HUES48 (cell line): ENCODE measurements around the gene TAGLN2.

Experiments used
- H3K27ac ChIP-seq: one replicate; pipeline ENCODE4 v1.7.0; 2013; ENCODE audit warnings: low read depth, low read length, inconsistent platforms
- H3K27me3 ChIP-seq: 2 replicates; pipeline ENCODE4 v1.6.1; 2013; ENCODE audit warnings: mild to moderate bottlenecking, low read length; ENCODE audit not compliant: control insufficient read depth, insufficient read depth
- H3K36me3 ChIP-seq: 2 replicates; pipeline ENCODE4 v1.6.1; 2013; ENCODE audit warnings: low read length; ENCODE audit not compliant: control insufficient read depth, insufficient read depth
- H3K4me1 ChIP-seq: 2 replicates; pipeline ENCODE4 v1.6.1; 2013; ENCODE audit warnings: mild to moderate bottlenecking, low read length; ENCODE audit not compliant: control insufficient read depth, insufficient read depth
- H3K4me3 ChIP-seq: 2 replicates; pipeline ENCODE4 v1.5.1; 2013; ENCODE audit warnings: mild to moderate bottlenecking, low read depth, low read length
- H3K9ac ChIP-seq: 2 replicates; pipeline ENCODE4 v1.6.1; 2013; ENCODE audit warnings: mild to moderate bottlenecking, low read depth, low read length, moderate library complexity
- H3K9me3 ChIP-seq: 2 replicates; pipeline ENCODE4 v1.6.1; 2013; ENCODE audit warnings: low read length; ENCODE audit not compliant: control insufficient read depth, insufficient read depth

TAGLN2 gene

GRCh38 chr1:159895836-159896545 is 29.3 kb downstream of the TAGLN2 start:
- Histone ChIP-seq H3K9me3 (no peaks in the 10 kb centered on the region), H3K4me3 (no peak overlapping the region), H3K27ac (no peak overlapping the region), H3K36me3 (no peaks in the 10 kb centered on the region), H3K9ac (no peak overlapping the region), H3K4me1 (peaks cover 12% of the 10 kb centered on the region), H3K27me3 (peaks cover 10% of the 10 kb centered on the region)

GRCh38 chr1:159895286-159895685 is 30.0 kb downstream of the TAGLN2 start:
- no peaks in the 10 kb centered on the region for H3K9me3 ChIP-seq
- H3K9ac ChIP-seq: no peak overlapping the region
- no peak overlapping the region for H3K27ac ChIP-seq
- H3K27me3 ChIP-seq: peaks cover 3% of the 10 kb centered on the region
- peaks cover 5% of the 10 kb centered on the region for H3K4me1 ChIP-seq
- no peaks in the 10 kb centered on the region for H3K36me3 ChIP-seq
- H3K4me3 ChIP-seq: no peak overlapping the region

DNA sequence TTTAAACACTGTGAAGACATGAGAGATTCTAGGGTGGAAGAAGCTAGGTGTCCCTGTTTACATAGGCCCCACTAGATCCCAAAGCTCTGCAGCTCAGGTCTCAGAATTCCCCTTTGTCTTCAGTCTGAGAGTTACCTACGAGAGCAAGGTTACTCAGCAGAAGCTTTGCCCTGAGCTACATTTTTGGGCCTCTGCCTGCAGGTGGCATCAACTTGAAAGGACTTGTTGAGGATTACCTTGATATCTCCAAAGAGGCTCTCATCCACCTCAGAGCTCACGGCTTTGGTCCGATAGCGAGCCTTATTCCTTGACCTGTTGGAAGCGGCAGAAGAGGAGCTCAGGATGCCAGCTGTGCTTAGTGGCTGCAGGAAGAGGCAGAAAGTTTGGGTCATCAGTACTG is 32.4 kb downstream of the TAGLN2 start:
- no peaks in the 10 kb centered on the region for H3K27me3 ChIP-seq
- no peak overlapping the region for H3K9ac ChIP-seq
- no peak overlapping the region for H3K27ac ChIP-seq
- H3K9me3 ChIP-seq: no peaks in the 10 kb centered on the region
- H3K36me3 ChIP-seq: no peaks in the 10 kb centered on the region
- 0 out of 2 replicates have a peak, but pooled peaks cover 8% of the 10 kb centered on the region for H3K4me1 ChIP-seq
- no peak overlapping the region for H3K4me3 ChIP-seq

- H3K36me3 ChIP-seq: no peaks in the 10 kb centered on the region
- H3K9ac ChIP-seq: no peak overlapping the region
These were observed 33.8 kb downstream of the TAGLN2 start for GRCh38 chr1:159891275-159892157.

GRCh38 chr1:159890390-159890789 is 34.9 kb downstream of the TAGLN2 start:
- 0 out of 2 replicates have a peak, but pooled peaks cover 8% of the 10 kb centered on the region for H3K4me1 ChIP-seq
- no peak overlapping the region for H3K9ac ChIP-seq
- H3K4me3 ChIP-seq: no peak overlapping the region
- no peaks in the 10 kb centered on the region for H3K9me3 ChIP-seq
- H3K27me3 ChIP-seq: no peaks in the 10 kb centered on the region
- H3K36me3 ChIP-seq: no peaks in the 10 kb centered on the region
- no peak overlapping the region for H3K27ac ChIP-seq

More at GRCh38 chr1:159891275-159892157, 33.8 kb downstream of the TAGLN2 start:
- H3K27me3 ChIP-seq: no peaks in the 10 kb centered on the region
- 0 out of 2 replicates have a peak, but pooled peaks cover 8% of the 10 kb centered on the region for H3K4me1 ChIP-seq
- H3K27ac ChIP-seq: no peak overlapping the region
- H3K9me3 ChIP-seq: no peaks in the 10 kb centered on the region
- no peak overlapping the region for H3K4me3 ChIP-seq

GRCh38 chr1:159889821-159890252 is 35.5 kb downstream of the TAGLN2 start:
- Histone ChIP-seq H3K9ac (no peak overlapping the region), H3K4me1 (0 out of 2 replicates have a peak, but pooled peaks cover 8% of the 10 kb centered on the region), H3K9me3 (no peaks in the 10 kb centered on the region), H3K4me3 (no peak overlapping the region), H3K27ac (peak overlapping the region; percentile 63), H3K36me3 (no peaks in the 10 kb centered on the region), H3K27me3 (no peaks in the 10 kb centered on the region)

DNA sequence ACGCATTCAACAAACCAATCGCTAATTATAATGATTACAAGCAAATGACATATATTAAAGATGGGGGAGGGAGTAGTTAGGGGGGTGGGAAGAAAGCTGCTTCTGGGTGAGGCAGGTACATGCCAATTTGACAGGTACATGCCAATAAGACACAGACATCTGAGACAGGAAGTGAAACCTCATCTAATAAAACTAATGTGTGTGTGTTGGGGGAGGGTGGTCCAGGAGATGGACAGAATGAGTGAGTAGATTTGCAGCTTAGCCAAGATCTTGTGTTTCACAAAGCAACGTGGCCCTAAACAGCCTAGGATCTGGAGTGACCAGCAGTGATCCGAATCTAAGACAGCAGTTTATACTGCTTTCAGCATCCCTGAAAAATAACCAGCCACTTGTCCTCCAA is 36.1 kb downstream of the TAGLN2 start:
- Histone ChIP-seq H3K4me3 (no peak overlapping the region), H3K27me3 (no peaks in the 10 kb centered on the region), H3K36me3 (no peaks in the 10 kb centered on the region), H3K4me1 (0 out of 2 replicates have a peak, but pooled peaks cover 8% of the 10 kb centered on the region), H3K9ac (no peak overlapping the region), H3K27ac (peak overlapping the region; percentile 63), H3K9me3 (no peaks in the 10 kb centered on the region)

DNA sequence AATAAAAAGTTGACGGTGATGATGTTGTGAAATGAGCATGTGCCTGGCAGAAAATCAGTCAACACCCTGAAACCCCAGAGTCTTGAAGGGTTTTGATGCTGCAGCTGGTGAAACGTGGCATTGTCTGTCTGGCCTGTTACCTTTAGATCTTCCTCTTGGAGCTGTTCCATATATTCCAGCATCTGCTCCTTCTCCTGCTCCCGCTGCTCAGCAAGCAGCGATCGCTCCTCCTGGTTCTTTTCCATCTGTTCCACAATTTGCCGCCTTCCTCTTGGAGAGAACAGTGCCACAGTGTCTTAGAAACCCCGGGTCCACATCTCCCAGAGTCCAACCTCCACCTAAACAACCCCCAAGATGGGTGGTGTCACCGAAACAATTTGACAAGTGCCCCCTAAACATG is 41.0 kb downstream of the TAGLN2 start:
- Histone ChIP-seq H3K4me1 (peaks cover 3% of the 10 kb centered on the region; the same call in 1 of the 2 replicates), H3K27ac (no peak overlapping the region), H3K27me3 (no peaks in the 10 kb centered on the region), H3K4me3 (no peak overlapping the region), H3K9me3 (no peaks in the 10 kb centered on the region), H3K36me3 (no peaks in the 10 kb centered on the region), H3K9ac (no peak overlapping the region)

DNA sequence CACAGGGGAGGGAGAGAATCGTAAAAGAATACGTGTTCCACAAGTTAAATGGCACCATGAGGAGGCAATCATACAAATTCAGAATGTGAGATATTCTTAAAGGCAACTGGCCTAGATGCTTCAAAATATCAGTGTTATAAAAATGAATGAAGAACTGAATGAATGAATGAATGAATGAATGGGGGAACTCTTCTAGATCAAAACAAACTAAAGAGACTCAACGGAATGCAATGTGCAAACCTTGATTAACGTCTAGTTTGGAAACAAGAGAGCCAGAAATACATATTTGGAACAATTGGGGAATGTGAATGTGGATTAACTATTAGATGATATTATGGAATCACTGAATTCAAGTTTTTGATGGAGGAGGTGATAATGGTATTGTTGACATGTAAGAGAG is 42.2 kb downstream of the TAGLN2 start:
- Histone ChIP-seq H3K9ac (no peak overlapping the region), H3K4me1 (peaks cover 3% of the 10 kb centered on the region; the same call in 1 of the 2 replicates), H3K4me3 (no peak overlapping the region), H3K27ac (no peak overlapping the region), H3K36me3 (no peaks in the 10 kb centered on the region), H3K9me3 (no peaks in the 10 kb centered on the region), H3K27me3 (no peaks in the 10 kb centered on the region)

DNA sequence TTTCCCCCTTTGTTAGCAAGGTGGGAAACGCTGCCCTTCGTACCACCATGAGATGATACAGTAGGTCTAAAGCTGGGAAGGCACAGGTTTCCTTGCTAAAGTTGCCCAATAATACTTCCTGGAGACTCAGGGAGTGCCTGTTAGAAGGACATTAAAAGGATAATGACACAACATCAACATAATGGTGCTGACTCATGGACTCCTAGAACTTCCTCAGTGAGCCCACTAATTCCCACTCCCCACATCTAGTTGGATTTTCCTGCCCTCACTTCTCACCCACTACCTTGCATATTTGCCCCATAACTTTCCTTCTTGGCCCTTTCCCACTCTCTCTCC is 42.8 kb downstream of the TAGLN2 start:
- no peak overlapping the region for H3K9ac ChIP-seq
- no peaks in the 10 kb centered on the region for H3K27me3 ChIP-seq
- H3K36me3 ChIP-seq: no peaks in the 10 kb centered on the region
- H3K27ac ChIP-seq: no peak overlapping the region
- peaks cover 3% of the 10 kb centered on the region; the same call in 1 of the 2 replicates for H3K4me1 ChIP-seq
- no peak overlapping the region for H3K4me3 ChIP-seq
- no peaks in the 10 kb centered on the region for H3K9me3 ChIP-seq
